ENCODE measurements around the gene CFAP300. TPM values are rescaled to one million over a fixed set of nuclear protein-coding genes. Genes with fewer than 3 reads are reported as not detected.

The CFAP300 gene
- total and polyA plus RNA-seq, 2 of the 8 experiments (the other 6 are each of a cell fraction or from before 2014, with no cell fraction given), result 2.1 to 2.8 TPM

DNA sequence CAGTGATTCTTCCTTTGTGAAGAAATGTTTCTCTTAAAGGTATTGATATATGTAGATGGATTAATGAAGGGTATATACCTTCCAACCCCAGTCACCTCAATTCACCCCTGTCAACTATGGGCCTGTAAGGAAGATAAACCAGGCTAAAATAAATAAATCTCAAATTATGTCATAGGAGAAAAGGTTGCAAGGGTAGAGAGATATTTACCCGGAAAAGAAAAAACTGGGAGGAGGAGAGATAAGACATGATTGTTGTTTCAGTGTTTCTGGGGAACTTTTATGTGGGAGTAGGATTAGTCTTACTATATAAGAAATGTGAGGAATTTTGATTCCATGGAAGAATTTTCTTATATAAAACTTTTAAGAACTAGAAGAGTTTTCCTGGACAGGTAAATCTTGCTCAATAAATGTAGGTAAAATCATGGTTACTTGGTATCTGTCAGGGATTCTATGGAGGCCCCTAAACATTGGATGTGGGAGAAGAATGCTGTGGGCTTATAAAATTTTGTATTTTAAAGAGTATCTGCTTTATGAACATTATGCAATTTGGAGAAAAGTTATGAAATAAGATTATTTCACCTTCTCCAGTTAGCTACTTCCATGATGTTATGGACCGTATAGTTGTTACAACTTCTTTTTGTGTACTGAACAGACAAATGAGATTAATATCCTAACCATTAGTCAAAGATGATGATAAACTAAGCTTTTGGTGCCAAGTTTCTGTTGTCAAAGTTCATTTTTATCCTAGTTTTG, 69.4 kb downstream of the CFAP300 start:
- Histone ChIP-seq H2BK15ac (ENCODE audit: low read length) (no peak overlapping the region), H2BK120ac (replicated peaks; ENCODE audit: low read depth, low read length) (no peak overlapping the region), H2BK5ac (ENCODE audit: low read depth, low read length) (no peak overlapping the region), H4K20me1 (replicated peaks in 1 of 2; ENCODE audit: control insufficient read depth in 1 of 2, insufficient read depth in 2 of 2, low read length in 2 of 2) (peaks cover 0 to 3% of the 10 kb centered on the region in 2 experiments), H3K79me2 (ENCODE audit: control insufficient read depth in 1 of 2, insufficient read depth in 2 of 2, low read length in 2 of 2) (peaks cover 6 to 89% of the 10 kb centered on the region in 2 experiments; a peak in 3 of 4 replicates), H2BK20ac (ENCODE audit: low read length) (no peak overlapping the region), H3K23ac (ENCODE audit: insufficient read length) (no peak overlapping the region), H3K79me1 (ENCODE audit: low read depth, low read length) (peaks cover 2% of the 10 kb centered on the region; the same call in 1 of the 2 replicates), H3K9me3 (ENCODE audit: insufficient read depth in 2 of 2, low read depth in 1 of 2, low read length in 1 of 2) (no peaks in the 10 kb centered on the region), H3K27ac (ENCODE audit: low read depth, low read length) (no peak overlapping the region), H3K4me1 (replicated peaks in 1 of 4; ENCODE audit: control insufficient read depth in 3 of 4, insufficient read depth in 4 of 4, low read length in 3 of 4) (peaks cover 0 to 44% (median 5%) of the 10 kb centered on the region in 4 experiments; a peak in 5 of 7 replicates), H4K5ac (ENCODE audit: insufficient read length, low read depth, low read length) (no peak overlapping the region), H3K56ac (replicated peaks; ENCODE audit: insufficient read length, low read depth, low read length) (no peak overlapping the region), H2AK5ac (ENCODE audit: low read depth, low read length) (no peak overlapping the region), H4K8ac (ENCODE audit: extremely low read depth, insufficient read depth, low read length) (no peak overlapping the region), H4K91ac (replicated peaks; ENCODE audit: insufficient read length, low read length) (no peak overlapping the region), H3K9ac (replicated peaks in 1 of 4; ENCODE audit: extremely low read depth in 1 of 4, low read depth in 3 of 4, low read length in 3 of 4) (no peak overlapping the region), H2BK12ac (ENCODE audit: low read depth, low read length) (no peak overlapping the region), H3K27me3 (replicated peaks in 1 of 4; ENCODE audit: control insufficient read depth in 3 of 4, extremely low read depth in 1 of 4, insufficient read depth in 3 of 4, low read length in 3 of 4) (no peaks in the 10 kb centered on the region), H3K4me3 (ENCODE audit: extremely low read depth in 1 of 4, insufficient read depth in 2 of 4, low read depth in 3 of 4, low read length in 4 of 4) (peak overlapping the region in 1 of 4 experiments; percentile 29; a peak in 1 of 8 replicates), H3K36me3 (ENCODE audit: control insufficient read depth in 2 of 4, insufficient read depth in 4 of 4, low read length in 3 of 4) (peaks cover 0 to 7% (median 0%) of the 10 kb centered on the region in 4 experiments; a peak in 1 of 8 replicates), H3K18ac (ENCODE audit: extremely low read depth, low read length) (no peak overlapping the region), H3K4ac (replicated peaks; ENCODE audit: insufficient read length, low read depth, low read length) (no peak overlapping the region), H3K4me2 (ENCODE audit: insufficient read depth in 1 of 2, low read depth in 2 of 2, low read length in 2 of 2) (no peak overlapping the region; a peak in 1 of 4 replicates), H3K14ac (ENCODE audit: insufficient read length) (no peak overlapping the region), H2AFZ (ENCODE audit: low read length) (no peak overlapping the region), H3K23me2 (ENCODE audit: low read depth, low read length) (no peaks in the 10 kb centered on the region; the same call in 1 of the 2 replicates)
- WGBS, 2 experiments (ENCODE audit: extremely low coverage in 1 of 2, insufficient coverage in 1 of 2, insufficient read length in 1 of 2, insufficient replicate concordance in 2 of 2, low coverage in 1 of 2, low lambda C conversion rate in 2 of 2, missing lambda C conversion rate in 1 of 2), result 90% methylated on average over 2 of the region's 2 CpGs; no CpG with 5 or more reads in 1 of the 2 experiments
- POLR2A ChIA-PET (ENCODE audit: partially characterized antibody), result interaction anchor here (0.9 kb wide), 1 partner anchor 152 kb away, joined by 3 read pairs; no protein-coding TSS in a partner anchor
- no peak for DNase-seq (ENCODE audit: low read depth in 1 of 2, low spot score in 2 of 2)
- CTCF ChIA-PET (ENCODE audit: partially characterized antibody), result no interaction called here
- FAIRE-seq, result no peak
- TF ChIP-seq RBBP5 (IDR thresholded peaks at IDR 0.05; ENCODE audit: borderline replicate concordance, low read depth, low read length), result no peak
- TF ChIP-seq CHD1 (IDR thresholded peaks at IDR 0.05; ENCODE audit: low read depth, low read length), result no peak
- TF ChIP-seq PHF8 (conservative IDR thresholded peaks at IDR 0.05; ENCODE audit: low read depth, low read length), result no peak
- no peak for TF ChIP-seq JUN (IDR thresholded peaks at IDR 0.05; ENCODE audit: low read depth, low read length)

Data from H1 (cell line).